CD14-positive monocyte (primary cell): ENCODE data around the gene MAU2. TPM values are rescaled to one million over a fixed set of nuclear protein-coding genes. Genes with fewer than 3 reads are reported as not detected.

Experiments
- DNase-seq, 3 donors: peaks; one replicate each; pipeline ENCODE4 v3.0.0-alpha.2; 2011 to 2022
- H2AFZ ChIP-seq: 2 replicates; pipeline ENCODE4 v1.6.0; 2012; ENCODE audit warnings: mild to moderate bottlenecking, low read depth, low read length, inconsistent platforms; ENCODE audit not compliant: insufficient read depth, poor library complexity, severe bottlenecking
- H3K27ac ChIP-seq, 2 donors: 1 replicate in 1 of 2; 2 replicates in 1 of 2; pipeline ENCODE4 v1.5.1; 2012 to 2013; ENCODE audit warnings: low read length in 2 of 2, control low read depth in 1 of 2, inconsistent platforms in 1 of 2, low read depth in 1 of 2, mild to moderate bottlenecking in 1 of 2
- H3K27me3 ChIP-seq, 2 donors: one replicate each; pipeline versions ENCODE4 v1.6.0 to v1.6.1; 2011 to 2013; ENCODE audit warnings: low read length in 2 of 2; ENCODE audit not compliant: control insufficient read depth in 2 of 2, insufficient read depth in 2 of 2
- H3K36me3 ChIP-seq, 2 donors: replicated peaks in 1 of 2; 1 replicate in 1 of 2; 2 replicates in 1 of 2; pipeline versions ENCODE4 v1.5.1 to v1.6.1; 2012 to 2013; ENCODE audit warnings: low read length in 2 of 2, control low read depth in 1 of 2, inconsistent platforms in 1 of 2, mild to moderate bottlenecking in 1 of 2; ENCODE audit not compliant: insufficient read depth in 2 of 2, control insufficient read depth in 1 of 2
- H3K4me1 ChIP-seq, 2 donors: 1 replicate in 1 of 2; 2 replicates in 1 of 2; pipeline versions ENCODE4 v1.5.1 to v1.6.1; 2012 to 2013; ENCODE audit warnings: low read length in 2 of 2, control low read depth in 1 of 2, inconsistent platforms in 1 of 2, mild to moderate bottlenecking in 1 of 2, moderate library complexity in 1 of 2; ENCODE audit not compliant: insufficient read depth in 2 of 2, control insufficient read depth in 1 of 2
- H3K4me2 ChIP-seq: replicated peaks from 2 replicates; pipeline ENCODE3; 2012; ENCODE audit warnings: low read length, moderate library complexity, mild to moderate bottlenecking; ENCODE audit not compliant: poor library complexity, severe bottlenecking; ENCODE audit errors: extremely low read depth
- H3K4me3 ChIP-seq, 3 experiments: fragments of 200-600 bp in 1 of 3; sonication (generic) in 1 of 3; replicated peaks in 1 of 3; 1 replicate in 2 of 3; 2 replicates in 1 of 3; pipeline ENCODE4 v1.5.1; 2011 to 2013; ENCODE audit warnings: low read length in 3 of 3, mild to moderate bottlenecking in 3 of 3, control low read depth in 2 of 3, low read depth in 2 of 3, inconsistent platforms in 1 of 3, moderate library complexity in 1 of 3
- H3K79me2 ChIP-seq: 2 replicates; pipeline ENCODE4 v1.6.0; 2012; ENCODE audit warnings: mild to moderate bottlenecking, control low read depth, inconsistent platforms, low read length, moderate library complexity; ENCODE audit not compliant: insufficient read depth
- H3K9ac ChIP-seq: 2 replicates; pipeline ENCODE4 v1.6.0; 2017; ENCODE audit warnings: low read length, mild to moderate bottlenecking; ENCODE audit not compliant: insufficient read depth, poor library complexity, severe bottlenecking
- H3K9me3 ChIP-seq, 2 donors: replicated peaks in 1 of 2; 1 replicate in 1 of 2; 2 replicates in 1 of 2; pipeline versions ENCODE4 v1.5.1 to v1.6.1; 2012 to 2013; ENCODE audit warnings: low read length in 2 of 2, control low read depth in 1 of 2; ENCODE audit not compliant: control insufficient read depth in 1 of 2, insufficient read depth in 1 of 2
- H4K20me1 ChIP-seq: 2 replicates; pipeline ENCODE4 v1.6.0; 2012; ENCODE audit warnings: mild to moderate bottlenecking, low read length, control low read depth, moderate library complexity; ENCODE audit not compliant: insufficient read depth
- H3K27ac Mint-ChIP-seq, 7 donors: one replicate each; pipeline ENCODE4 v1.8.0; 2020; ENCODE audit warnings: mild to moderate bottlenecking in 7 of 7, mixed read lengths in 7 of 7, moderate library complexity in 6 of 7, inconsistent platforms in 2 of 7
- H3K27me3 Mint-ChIP-seq, 3 donors: one replicate each; pipeline ENCODE4 v1.8.0; 2021 to 2022; ENCODE audit warnings: low read depth in 3 of 3, mild to moderate bottlenecking in 3 of 3, mixed read lengths in 3 of 3, moderate library complexity in 3 of 3, inconsistent platforms in 1 of 3
- H3K36me3 Mint-ChIP-seq, 2 donors: one replicate each; pipeline ENCODE4 v1.8.0; 2020; ENCODE audit warnings: mixed read lengths in 2 of 2, inconsistent platforms in 1 of 2, mild to moderate bottlenecking in 1 of 2
- H3K4me1 Mint-ChIP-seq: one replicate; pipeline ENCODE4 v1.8.0; 2020; ENCODE audit warnings: mild to moderate bottlenecking, mixed read lengths
- H3K4me3 Mint-ChIP-seq, 2 donors: one replicate each; pipeline ENCODE4 v1.8.0; 2020; ENCODE audit warnings: mild to moderate bottlenecking in 2 of 2, mixed read lengths in 2 of 2, moderate library complexity in 1 of 2
- H3K9me3 Mint-ChIP-seq, 7 donors: one replicate each; pipeline ENCODE4 v1.8.0; 2020 to 2022; ENCODE audit warnings: mixed read lengths in 7 of 7, mild to moderate bottlenecking in 6 of 7, moderate library complexity in 6 of 7, inconsistent platforms in 2 of 7
- CTCF ChIP-seq: fragments of 200-600 bp; IDR thresholded peaks from one replicate; pipeline ENCODE4 v1.8.0; 2022; ENCODE audit warnings: antibody characterized with exemption, mild to moderate bottlenecking
- WGBS: methylation state at CpG from one replicate; pipeline ENCODE4 v1.1.5; 2013; ENCODE audit warnings: missing lambda C conversion rate; ENCODE audit not compliant: insufficient coverage; 5-methylcytosine and 5-hydroxymethylcytosine counted together
- intact Hi-C, 2 donors: fragments of 100-400 bp; cut with micrococcal nuclease; formaldehyde crosslinking; loops; one replicate each; pipeline versions ENCODE4 v1.15.0 to v1.15.1; 2023
- polyA plus RNA-seq, 3 donors: library from polyadenylated mRNA; depleted of rRNA in 1 of 3; unstranded in 2 of 3; stranded (reverse) in 1 of 3; fragments of 300-500 nt in 2 of 3; fragments of >200 nt in 1 of 3; fragmentation: Illumina TruSeq in 2 of 3; gene quantifications; 1 replicate in 2 of 3; 2 replicates in 1 of 3; pipeline ENCODE4 v1.2.3, GENCODE V29; 2012 to 2021

MAU2 gene
- polyA plus RNA-seq, 3 donors: 7.4 to 68.4 (median 14.5) TPM

- no peak for TF ChIP-seq CTCF
- H3K4me1 ChIP-seq: peaks cover 53 to 54% of the 10 kb centered on the region in 2 donors
- Mint-ChIP-seq H3K36me3 (no peaks in the 10 kb centered on the region), H3K4me3 (no peak overlapping the region), H3K27me3 (peaks cover 0 to 3% (median 3%) of the 10 kb centered on the region in 3 donors), H3K27ac (no peak overlapping the region), H3K9me3 (no peaks in the 10 kb centered on the region), H3K4me1 (peaks cover 37% of the 10 kb centered on the region)
- no peaks in the 10 kb centered on the region for H3K36me3 ChIP-seq
- no peaks in the 10 kb centered on the region for H3K27me3 ChIP-seq
- no peak for DNase-seq
- no peak overlapping the region for H2AFZ ChIP-seq
- H4K20me1 ChIP-seq: no peaks in the 10 kb centered on the region
- no peak overlapping the region for H3K4me2 ChIP-seq
- no peaks in the 10 kb centered on the region for H3K79me2 ChIP-seq
- H3K27ac ChIP-seq: no peak overlapping the region
- WGBS: 100% methylated on average over 8 of the region's 8 CpGs
- H3K9me3 ChIP-seq: no peaks in the 10 kb centered on the region
- H3K9ac ChIP-seq: no peak overlapping the region
- H3K4me3 ChIP-seq: no peak overlapping the region
- intact Hi-C loops: loop anchor here in 1 of 2 donors (5.0 kb wide), 1 partner anchor 36 kb away; the partner anchor contains the start of gene GATAD2A
These were observed 50.4 kb downstream of the MAU2 start for GRCh38 chr19:19371059-19371458.

GRCh38 chr19:19372656-19373416, 52.2 kb downstream of the MAU2 start:
- Mint-ChIP-seq H3K4me3 (peak overlapping the region; percentile 41 to 59), H3K27ac (peak overlapping the region; percentile 82 to 96 (median 94)), H3K36me3 (no peaks in the 10 kb centered on the region), H3K9me3 (no peaks in the 10 kb centered on the region), H3K4me1 (peaks cover 43% of the 10 kb centered on the region), H3K27me3 (peaks cover 0 to 3% (median 0%) of the 10 kb centered on the region in 3 donors)
- intact Hi-C loops: loop anchor here in 1 of 2 donors (5.0 kb wide), 1 partner anchor 34 kb away; the partner anchor contains the start of gene GATAD2A
- H3K36me3 ChIP-seq: no peaks in the 10 kb centered on the region
- WGBS: 20% methylated on average over 6 of the region's 8 CpGs
- H2AFZ ChIP-seq: peak overlapping the region; percentile 61
- peak; percentile 87 to 92 (median 88) for DNase-seq
- H3K9me3 ChIP-seq: no peaks in the 10 kb centered on the region
- H3K79me2 ChIP-seq: no peaks in the 10 kb centered on the region
- H3K27ac ChIP-seq: peak overlapping the region; percentile 79 to 91
- peak overlapping the region; percentile 63 for H3K4me2 ChIP-seq
- no peaks in the 10 kb centered on the region for H3K27me3 ChIP-seq
- H3K4me3 ChIP-seq: peak overlapping the region in 1 of 3 experiments; percentile 53
- no peaks in the 10 kb centered on the region for H4K20me1 ChIP-seq
- peak overlapping the region; percentile 15 for H3K9ac ChIP-seq
- H3K4me1 ChIP-seq: peaks cover 60 to 62% of the 10 kb centered on the region in 2 donors
- TF ChIP-seq CTCF: no peak
